Stimulated activated CD8-positive, alpha-beta memory T cell treated with anti-CD3 and anti-CD28 coated beads, Interleukin-7, amount 100 ng/mL, for 48 hours (primary cell): ENCODE data around the gene BANF2.
"Not testable (repeated sequence)": the region's sequence is repeated elsewhere in the genome, so short reads cannot be mapped to it uniquely, and the experiment has no call there.

ENCODE experiments used
- DNase-seq, 2 donors: peaks; one replicate each; pipeline ENCODE4 v3.0.0-alpha.2; 2020; ENCODE audit warnings: low read depth in 1 of 2; ENCODE audit errors: extremely low read depth in 1 of 2

Gene BANF2

GRCh38 chr20:17682103-17682888 lies 17.5 kb upstream of the BANF2 start, which contains the start of gene RRBP1:
TSS of gene RRBP1 (minus strand) at chr20:17682242. CDS start at chr20:17660507, 21,735 bp downstream.
- peak; percentile 95 to 97 for DNase-seq

GRCh38 chr20:17682889-17683198 lies 16.9 kb upstream of the BANF2 start:
- no peak for DNase-seq

GRCh38 chr20:17683218-17684076 lies 16.3 kb upstream of the BANF2 start:
- no peak for DNase-seq

- no peak for DNase-seq
Observed at GRCh38 chr20:17684077-17684888, 15.5 kb upstream of the BANF2 start.

DNA sequence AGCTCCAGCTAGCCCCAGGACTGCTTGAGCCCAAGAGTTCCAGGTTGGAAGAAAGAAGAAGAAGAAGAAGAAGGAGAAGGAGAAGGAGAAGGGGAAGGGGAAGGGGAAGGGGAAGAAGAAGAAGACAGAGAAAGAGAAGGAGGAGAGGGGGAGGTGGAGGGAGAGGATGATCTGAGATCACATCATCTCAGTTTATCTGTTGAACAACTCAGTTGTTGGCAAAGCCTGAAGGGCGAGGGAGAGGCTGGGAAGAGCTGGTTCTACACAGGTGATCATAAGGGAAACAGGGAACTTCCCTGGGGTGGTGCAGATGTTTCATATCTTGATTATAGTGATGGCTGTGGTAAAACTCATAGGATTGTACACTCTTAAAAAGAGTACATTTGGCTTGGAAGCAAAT lies 14.6 kb upstream of the BANF2 start:
- DNase-seq = no peak

DNA sequence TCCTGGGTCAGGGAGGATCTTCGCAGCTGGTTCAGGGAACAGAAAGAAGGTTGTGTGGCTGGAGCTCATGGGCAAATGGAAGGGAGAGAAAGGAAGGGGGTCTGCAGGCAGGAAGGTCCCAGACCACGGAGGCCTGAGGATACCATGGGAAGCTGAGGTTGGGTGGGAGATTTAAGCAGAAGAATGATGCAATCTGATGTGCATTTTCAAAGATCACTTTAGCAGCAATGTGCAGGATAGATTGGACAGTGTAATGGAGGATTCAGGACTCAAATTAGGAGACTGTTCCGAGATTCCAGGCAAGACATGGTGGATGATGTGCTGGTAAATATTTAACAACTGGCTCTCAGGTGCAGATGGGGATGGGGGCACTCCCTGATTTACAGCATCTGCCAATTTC lies 12.0 kb upstream of the BANF2 start:
- DNase-seq = no peak

GRCh38 chr20:17688965-17689364 lies 10.8 kb upstream of the BANF2 start:
- no peak for DNase-seq

DNA sequence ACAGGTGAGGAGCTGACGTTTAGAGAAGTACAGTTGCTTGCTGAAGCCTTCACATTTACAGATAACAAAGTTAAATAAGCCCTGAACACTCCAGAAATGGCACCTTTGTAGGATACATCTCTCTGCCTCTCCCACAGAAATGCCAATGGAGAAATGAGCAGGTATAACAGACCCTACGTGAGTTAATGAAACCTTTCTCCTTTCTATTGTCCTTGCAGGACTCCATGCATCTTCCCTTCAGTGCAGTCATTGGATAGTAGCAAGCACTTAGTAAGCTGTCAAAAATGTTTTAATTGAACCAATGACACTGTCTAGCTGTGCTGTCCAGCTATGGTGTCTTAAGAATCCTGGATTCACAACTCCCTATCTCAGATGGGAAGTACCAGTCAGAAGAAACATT lies 9.6 kb upstream of the BANF2 start:
- no peak for DNase-seq

GRCh38 chr20:17691758-17692157 lies 8.0 kb upstream of the BANF2 start:
- no peak for DNase-seq

DNA sequence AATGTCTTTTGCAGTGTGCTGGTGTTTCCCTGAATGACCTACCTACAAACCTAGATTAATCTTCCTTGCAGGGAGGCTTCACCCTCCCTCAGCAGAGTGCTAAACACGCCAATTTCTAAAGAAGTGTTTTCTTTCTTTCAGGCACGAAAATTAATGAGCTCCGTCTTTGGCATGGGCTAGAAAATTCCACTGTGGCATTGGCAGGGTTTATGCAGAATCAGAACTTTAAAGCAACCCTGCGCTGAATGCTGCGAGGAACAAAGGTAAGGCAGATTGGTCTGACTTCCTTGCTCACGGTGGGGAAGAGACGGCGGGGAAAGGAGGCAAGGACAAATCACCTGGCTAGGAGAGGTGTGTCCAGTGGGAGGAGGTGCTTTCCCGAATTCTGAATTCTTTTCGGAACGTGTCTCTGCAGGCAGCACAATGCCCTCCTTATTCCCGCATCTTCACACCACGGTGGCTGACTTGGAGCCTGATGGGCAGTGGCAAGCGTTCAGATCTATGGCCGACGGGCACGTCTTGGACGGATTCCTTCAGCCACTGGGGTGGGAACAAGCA lies 6.2 kb upstream of the BANF2 start:
- DNase-seq = no peak

DNA sequence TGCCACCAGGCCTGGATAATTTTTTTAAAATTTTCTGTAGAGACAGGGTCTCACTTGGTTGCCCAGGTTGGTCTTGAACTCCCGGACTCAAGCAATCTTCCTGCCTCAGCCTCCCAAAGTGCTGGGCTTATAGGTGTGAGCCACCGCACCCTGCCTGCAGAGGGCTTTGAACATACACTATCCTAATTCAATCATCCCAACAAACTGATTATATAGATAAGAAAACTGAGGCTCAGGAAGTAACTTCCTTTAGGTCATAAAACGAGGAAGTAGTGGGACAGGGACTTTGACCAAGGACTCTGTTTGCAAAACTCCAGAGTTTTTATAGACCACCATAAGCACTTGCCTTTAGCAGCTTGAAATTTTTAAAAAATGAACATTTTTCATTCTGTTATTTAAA lies 5.0 kb upstream of the BANF2 start:
- no peak for DNase-seq

GRCh38 chr20:17696287-17696686 lies 3.5 kb upstream of the BANF2 start:
- no peak for DNase-seq

DNA sequence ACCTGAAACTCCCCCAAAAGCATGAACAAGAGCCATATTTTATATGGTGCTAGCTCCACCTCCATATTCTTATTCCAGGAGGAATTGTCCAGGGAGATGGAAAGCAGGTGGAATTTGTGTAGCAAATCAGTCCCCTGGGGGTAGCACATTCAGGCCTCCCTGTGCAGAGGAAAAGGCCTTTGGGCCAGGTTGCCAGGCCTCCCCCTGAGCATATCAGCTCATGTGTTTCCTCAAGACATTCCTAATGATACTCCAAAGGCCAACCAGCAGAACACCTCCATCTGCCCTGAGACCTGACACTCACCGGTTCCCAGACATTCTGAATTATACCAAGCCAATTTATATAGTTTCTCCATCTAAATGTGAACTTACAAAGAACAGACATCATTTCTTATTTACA lies 2.6 kb upstream of the BANF2 start:
- no peak for DNase-seq

DNA sequence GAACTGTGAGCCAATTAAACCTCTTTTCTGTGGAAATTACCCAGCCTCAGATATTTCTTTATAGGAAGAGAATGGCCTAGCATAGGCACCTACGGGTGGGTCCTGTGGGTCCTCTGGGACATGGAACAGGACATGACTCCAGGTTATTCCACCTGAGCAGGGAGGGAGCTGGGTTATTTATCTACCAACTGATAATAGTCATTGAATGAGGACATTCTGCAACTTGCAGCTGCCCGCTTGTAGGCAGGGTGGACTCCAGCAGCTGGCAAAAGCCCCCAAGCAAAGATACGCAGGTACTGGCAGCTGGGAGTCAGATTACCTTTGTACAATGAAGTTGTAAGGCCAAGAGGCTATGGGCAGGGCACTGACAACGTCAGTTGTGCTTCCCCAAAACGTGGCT lies 1.4 kb upstream of the BANF2 start:
- no peak for DNase-seq

GRCh38 chr20:17700637-17701036 lies 871 bp downstream of the BANF2 start:
- no peak for DNase-seq

- DNase-seq = no peak
Observed at GRCh38 chr20:17701826-17702225, 2.1 kb downstream of the BANF2 start.

DNA sequence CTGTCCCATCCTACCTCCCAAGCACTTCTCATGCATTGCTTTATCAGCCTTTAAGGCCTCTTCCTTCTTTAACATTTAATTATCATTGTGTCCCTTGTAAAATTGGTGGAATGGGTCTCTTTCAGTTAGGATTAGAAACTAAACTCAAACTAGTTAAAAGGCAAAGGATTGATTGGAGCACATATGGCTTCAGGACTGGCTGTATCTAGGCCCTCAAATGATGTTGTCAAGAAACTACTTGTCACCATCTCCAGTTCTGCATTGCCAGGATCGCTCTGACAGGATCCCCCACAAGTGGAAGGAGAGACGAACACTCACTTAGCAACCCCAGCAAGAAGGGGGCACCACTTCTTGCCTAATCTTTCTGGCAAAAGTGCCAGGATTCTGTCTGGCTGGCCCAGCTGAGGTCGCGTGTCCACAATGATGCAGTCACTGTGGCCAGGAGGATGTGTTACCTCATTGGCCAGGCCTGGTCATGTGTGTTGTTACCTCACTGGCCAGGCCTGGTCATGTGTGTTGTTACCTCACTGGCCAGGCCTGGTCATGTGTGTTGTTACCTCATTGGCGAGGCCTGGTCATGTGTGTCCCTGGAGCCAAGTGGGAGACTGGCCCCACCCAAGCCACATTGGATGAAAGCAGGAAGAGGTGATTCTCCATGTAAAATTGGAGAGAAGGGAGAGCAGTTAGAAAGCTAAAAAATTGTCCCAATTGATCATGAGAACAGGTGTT lies 5.0 kb downstream of the BANF2 start:
- no peak for DNase-seq

DNA sequence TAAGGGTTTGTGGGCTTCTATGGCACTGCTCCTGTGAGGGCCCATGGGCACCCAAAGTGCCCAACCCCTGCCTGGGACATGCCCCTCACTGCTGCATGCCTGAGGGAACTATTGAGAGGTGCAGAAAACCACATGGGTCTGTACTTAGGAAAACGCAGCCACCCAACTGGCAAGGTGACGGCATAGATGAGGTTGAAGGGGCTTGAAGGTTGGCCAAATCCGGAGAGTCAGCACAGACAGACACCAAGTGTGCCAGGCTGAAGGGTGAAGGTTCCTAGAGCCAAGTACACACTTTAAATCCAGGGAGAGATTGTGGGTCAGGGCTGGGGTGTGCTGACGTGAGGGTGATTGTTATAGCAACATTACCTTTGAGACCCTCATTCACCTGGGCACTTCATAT lies 6.2 kb downstream of the BANF2 start:
- DNase-seq = no peak

DNA sequence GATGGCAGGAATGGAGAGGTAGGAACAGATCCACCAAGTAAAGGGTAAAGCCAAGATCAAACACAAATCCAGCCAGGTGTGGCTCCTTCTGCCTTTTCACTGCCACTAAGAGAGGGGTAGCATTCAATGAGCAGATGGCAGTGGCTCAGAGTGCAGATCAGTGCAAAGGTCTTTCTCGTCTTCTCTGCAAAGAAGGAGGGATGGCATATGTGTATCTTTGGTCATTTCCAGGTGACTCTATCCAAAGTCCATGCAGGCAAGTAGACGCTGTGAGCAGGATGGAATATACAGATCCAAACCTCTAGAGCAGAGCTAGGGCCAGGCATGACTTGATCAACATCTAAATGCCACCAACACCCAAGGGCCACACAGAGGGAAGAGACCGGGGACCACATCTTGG lies 6.9 kb downstream of the BANF2 start:
- no peak for DNase-seq

- not testable (repeated sequence) for DNase-seq
Observed at GRCh38 chr20:17707951-17708350, 8.2 kb downstream of the BANF2 start.
